Vagina (tissue), 2 donors: ENCODE results near the gene CDCP1. TPM values are rescaled to one million over a fixed set of nuclear protein-coding genes. Genes with fewer than 3 reads are reported as not detected.
A peak's percentile ranks its signal among the peaks of the same experiment; 100 is the strongest.

ENCODE experiments used
- DNase-seq, 2 donors: peaks; one replicate each; pipeline ENCODE4 v3.0.0-alpha.2; 2017; ENCODE audit errors: extremely low spot score in 2 of 2
- H3K27ac ChIP-seq: fragments of 200-600 bp; sonication (generic); one replicate; pipeline ENCODE4 v1.5.1; 2019
- H3K27me3 ChIP-seq: fragments of 200-600 bp; sonication (generic); one replicate; pipeline ENCODE4 v1.5.1; 2019
- H3K36me3 ChIP-seq, 2 donors: fragments of 200-600 bp; sonication (generic); one replicate each; pipeline ENCODE4 v1.5.1; 2017 to 2019
- H3K4me1 ChIP-seq: fragments of 200-600 bp; sonication (generic); one replicate; pipeline ENCODE4 v1.5.1; 2019
- H3K4me3 ChIP-seq, 2 donors: fragments of 200-600 bp; sonication (generic); 1 replicate in 1 of 2; 2 replicates in 1 of 2; pipeline ENCODE4 v1.5.1; 2016 to 2019
- H3K9me3 ChIP-seq: fragments of 200-600 bp; sonication (generic); one replicate; pipeline ENCODE4 v1.5.1; 2019
- CTCF ChIP-seq, 3 experiments: fragments of 450-650 bp in 2 of 3; fragments of 200-600 bp in 1 of 3; sonication (generic) in 1 of 3; IDR thresholded peaks; one replicate each; pipeline ENCODE4 v1.5.1; 2017 to 2019; ENCODE audit warnings: antibody characterized with exemption in 3 of 3, mild to moderate bottlenecking in 2 of 3, moderate library complexity in 2 of 3
- POLR2A ChIP-seq, 2 donors: fragments of 450-650 bp; IDR thresholded peaks; one replicate each; pipeline ENCODE4 v1.6.1; 2017; ENCODE audit warnings: antibody characterized with exemption in 2 of 2, mild to moderate bottlenecking in 2 of 2, moderate library complexity in 2 of 2
- POLR2AphosphoS5 ChIP-seq, 2 donors: sonication (generic); formaldehyde crosslinking; IDR thresholded peaks; one replicate each; pipeline ENCODE4 v1.9.0; 2017; ENCODE audit warnings: antibody characterized with exemption in 2 of 2, mild to moderate bottlenecking in 2 of 2, low read depth in 1 of 2; ENCODE audit not compliant: insufficient read depth in 1 of 2
- intact Hi-C: fragments of 100-400 bp; cut with DNase I; formaldehyde crosslinking; loops from one replicate; pipeline ENCODE4 v1.15.1; 2023
- total RNA-seq: library from RNA; depleted of rRNA; stranded (reverse); fragments of >200 nt; gene quantifications from one replicate; pipeline ENCODE4 v1.2.3, GENCODE V29; 2016

Gene CDCP1
- total RNA-seq, 1 donor from 2014 or later = 27.5 TPM

GRCh38 chr3:45112939-45113338, 33.2 kb downstream of the CDCP1 start:
- no peaks in the 10 kb centered on the region for H3K36me3 ChIP-seq
- DNase-seq = no peak
- H3K27me3 ChIP-seq = no peaks in the 10 kb centered on the region
- H3K4me3 ChIP-seq = no peak overlapping the region
- H3K9me3 ChIP-seq = no peaks in the 10 kb centered on the region
- H3K4me1 ChIP-seq = no peaks in the 10 kb centered on the region
- intact Hi-C loops = no loop called here
- no peak overlapping the region for H3K27ac ChIP-seq
- TF ChIP-seq CTCF (IDR thresholded peaks at IDR 0.05) (no peak), POLR2A (IDR thresholded peaks at IDR 0.05) (no peak), POLR2AphosphoS5 (IDR thresholded peaks at IDR 0.05; ENCODE audit: insufficient read depth in 1 of 2, low read depth in 1 of 2) (peak in 1 of 2 donors; percentile 25)

GRCh38 chr3:45110509-45110833, 35.7 kb downstream of the CDCP1 start:
- no peaks in the 10 kb centered on the region for H3K36me3 ChIP-seq
- intact Hi-C loops = no loop called here
- DNase-seq = no peak
- H3K27ac ChIP-seq = no peak overlapping the region
- no peaks in the 10 kb centered on the region for H3K9me3 ChIP-seq
- TF ChIP-seq CTCF (IDR thresholded peaks at IDR 0.05) (no peak), POLR2AphosphoS5 (IDR thresholded peaks at IDR 0.05; ENCODE audit: insufficient read depth in 1 of 2, low read depth in 1 of 2) (no peak), POLR2A (IDR thresholded peaks at IDR 0.05) (no peak)
- no peaks in the 10 kb centered on the region for H3K4me1 ChIP-seq
- no peak overlapping the region for H3K4me3 ChIP-seq
- H3K27me3 ChIP-seq = no peaks in the 10 kb centered on the region

GRCh38 chr3:45109771-45110508, 36.2 kb downstream of the CDCP1 start:
- Histone ChIP-seq H3K4me1 (no peaks in the 10 kb centered on the region), H3K36me3 (no peaks in the 10 kb centered on the region), H3K27me3 (no peaks in the 10 kb centered on the region), H3K9me3 (no peaks in the 10 kb centered on the region), H3K27ac (no peak overlapping the region), H3K4me3 (no peak overlapping the region)
- DNase-seq = no peak
- no peak for TF ChIP-seq POLR2AphosphoS5 (IDR thresholded peaks at IDR 0.05; ENCODE audit: insufficient read depth in 1 of 2, low read depth in 1 of 2)
- no peak for TF ChIP-seq CTCF (IDR thresholded peaks at IDR 0.05)
- TF ChIP-seq POLR2A (IDR thresholded peaks at IDR 0.05) = no peak
- intact Hi-C loops = no loop called here

GRCh38 chr3:45106874-45107273, 39.3 kb downstream of the CDCP1 start:
- Histone ChIP-seq H3K36me3 (no peaks in the 10 kb centered on the region), H3K27me3 (no peaks in the 10 kb centered on the region), H3K4me3 (no peak overlapping the region), H3K4me1 (no peaks in the 10 kb centered on the region), H3K9me3 (no peaks in the 10 kb centered on the region), H3K27ac (no peak overlapping the region)
- intact Hi-C loops = no loop called here
- TF ChIP-seq CTCF (IDR thresholded peaks at IDR 0.05) (no peak), POLR2A (IDR thresholded peaks at IDR 0.05) (no peak), POLR2AphosphoS5 (IDR thresholded peaks at IDR 0.05; ENCODE audit: insufficient read depth in 1 of 2, low read depth in 1 of 2) (no peak)
- DNase-seq = no peak

- Histone ChIP-seq H3K4me3 (no peak overlapping the region), H3K27me3 (no peaks in the 10 kb centered on the region), H3K36me3 (no peaks in the 10 kb centered on the region), H3K27ac (no peak overlapping the region), H3K4me1 (no peaks in the 10 kb centered on the region), H3K9me3 (no peaks in the 10 kb centered on the region)
- no peak for DNase-seq
- intact Hi-C loops = no loop called here
- TF ChIP-seq POLR2AphosphoS5 (IDR thresholded peaks at IDR 0.05; ENCODE audit: insufficient read depth in 1 of 2, low read depth in 1 of 2) (no peak), POLR2A (IDR thresholded peaks at IDR 0.05) (no peak), CTCF (IDR thresholded peaks at IDR 0.05) (no peak)
Observed at GRCh38 chr3:45105855-45106671, 40.1 kb downstream of the CDCP1 start.
